Activated CD4-positive, CD25-positive, alpha-beta regulatory T cell treated with anti-CD3 and anti-CD28 coated beads, Interleukin-2, amount 50 U/mL, for 72 hours (primary cell): ENCODE data around the gene GAS2L1.
"Not testable (repeated sequence)": the region's sequence is repeated elsewhere in the genome, so short reads cannot be mapped to it uniquely, and the experiment has no call there.

Source experiments
- DNase-seq: peaks from one replicate; pipeline ENCODE4 v3.0.0; 2021

The GAS2L1 gene

DNA sequence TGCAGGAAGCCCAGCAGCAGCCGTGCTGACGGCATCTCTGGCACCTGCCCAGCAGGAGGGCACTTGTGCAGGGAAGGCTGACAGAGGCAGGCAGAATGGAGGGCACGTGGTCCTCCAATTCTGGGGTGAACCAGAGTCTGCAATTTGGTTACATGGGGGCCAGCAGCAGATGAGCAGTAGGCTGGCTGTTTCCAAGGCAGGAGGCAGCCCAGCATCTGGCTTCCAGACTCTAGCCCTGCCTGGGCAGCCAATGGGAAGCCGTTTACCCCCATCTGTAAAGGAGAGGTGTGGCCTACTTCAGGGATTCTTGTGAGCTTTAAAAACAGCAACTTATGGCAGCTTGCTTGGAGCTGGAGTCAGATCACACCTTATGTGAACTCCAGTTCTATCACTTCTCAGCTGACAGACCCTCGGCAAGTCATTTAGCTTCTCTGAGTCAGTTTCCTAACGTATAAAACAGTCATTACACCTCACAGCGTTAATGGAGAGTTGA, 36.9 kb downstream of the GAS2L1 start:
- no peak for DNase-seq

DNA sequence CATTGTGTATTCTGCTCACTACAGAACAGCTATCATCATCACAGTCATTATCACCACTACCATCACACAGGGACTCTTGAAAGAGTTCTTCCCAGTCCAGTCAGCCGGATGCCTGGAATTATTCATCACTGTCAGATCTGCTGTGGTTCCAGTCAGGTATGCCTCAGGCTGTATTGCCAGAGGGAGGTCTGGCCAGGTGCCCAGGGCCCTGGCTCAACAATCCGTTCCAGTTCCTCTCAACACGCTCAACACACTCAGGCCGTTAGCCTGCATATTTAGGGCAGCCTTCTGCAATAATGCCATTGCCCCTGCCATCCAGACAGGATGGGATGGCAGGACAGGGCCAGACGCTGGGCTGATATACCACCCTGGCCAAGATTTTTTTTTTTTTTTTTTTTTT, 37.7 kb downstream of the GAS2L1 start:
- no peak for DNase-seq

DNA sequence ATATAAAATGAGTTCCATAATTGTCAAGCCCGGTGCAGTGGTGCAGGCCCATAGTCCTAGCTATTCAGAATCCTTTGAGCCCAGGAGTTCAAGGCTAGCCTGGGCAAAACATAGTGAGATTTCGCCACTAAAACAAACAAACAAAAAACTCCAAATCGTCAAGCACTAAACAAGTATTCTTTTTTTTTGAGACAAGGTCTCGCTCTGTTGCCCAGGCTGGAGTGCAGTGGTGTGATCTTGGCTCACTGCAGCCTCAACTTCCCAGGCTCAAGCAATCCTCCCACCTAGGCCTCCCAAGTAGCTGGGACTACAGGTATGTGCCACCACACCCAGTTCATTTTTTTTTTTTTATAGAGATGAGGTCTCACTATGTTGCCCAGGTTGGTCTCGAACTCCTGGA, 38.4 kb downstream of the GAS2L1 start:
- not testable (repeated sequence) for DNase-seq

DNA sequence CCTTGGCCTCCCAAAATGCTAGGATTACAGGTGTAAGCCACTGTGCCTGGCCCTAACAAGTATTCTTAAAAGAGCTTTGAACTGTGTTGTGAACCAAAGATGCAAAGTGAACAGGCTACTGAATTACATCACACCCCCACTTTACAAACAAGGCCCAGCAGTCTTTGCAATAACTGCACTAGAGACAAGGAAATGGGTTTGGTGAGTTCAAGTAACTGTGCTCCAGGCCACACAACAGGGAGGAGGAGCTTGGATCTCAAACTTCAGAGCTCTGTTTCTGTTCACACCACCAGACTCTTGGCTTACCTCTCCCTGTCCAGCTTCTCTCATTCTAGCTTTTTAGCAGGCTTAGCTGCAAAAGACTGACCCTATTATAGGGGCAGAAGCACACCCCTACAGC, 39.5 kb downstream of the GAS2L1 start:
- no peak for DNase-seq

DNA sequence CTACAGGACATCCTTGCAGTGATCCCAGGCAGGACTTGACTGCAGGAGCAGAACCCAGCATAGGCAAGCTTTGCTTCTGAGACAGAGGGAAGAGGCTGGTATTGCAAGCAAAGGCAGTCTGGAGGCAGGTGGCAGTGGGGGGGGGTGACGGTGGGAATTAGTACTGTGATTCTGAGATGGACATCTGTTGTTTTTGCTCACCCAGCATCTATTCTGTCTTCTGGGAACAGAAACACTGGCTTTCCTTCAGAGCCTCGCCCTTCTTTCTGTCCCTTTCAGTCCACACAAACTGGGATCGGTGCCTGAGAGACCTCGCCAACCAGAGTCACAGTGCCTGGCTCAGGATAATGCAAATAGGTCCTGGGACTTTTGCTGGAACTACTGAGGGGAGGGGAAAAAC, 40.2 kb downstream of the GAS2L1 start:
- no peak for DNase-seq

DNA sequence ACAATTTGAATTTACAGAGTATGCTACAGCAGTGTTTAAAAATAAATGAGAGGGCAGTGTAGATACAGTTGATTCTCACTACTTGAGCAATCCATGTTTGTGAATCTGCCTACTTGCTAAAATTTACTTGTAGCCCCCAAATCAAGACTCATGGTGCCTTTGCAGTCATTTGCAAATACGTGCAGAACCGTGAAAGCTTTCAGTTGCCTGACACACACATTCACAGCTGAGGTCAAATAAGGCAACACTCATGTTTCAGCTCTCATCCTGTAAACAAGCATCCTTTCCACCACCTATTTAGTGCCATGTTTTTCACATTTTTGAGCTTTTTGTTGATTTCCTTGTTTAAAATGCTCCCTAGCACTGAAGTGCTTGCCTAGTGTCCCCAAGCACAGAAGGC, 41.6 kb downstream of the GAS2L1 start:
- DNase-seq, result no peak

DNA sequence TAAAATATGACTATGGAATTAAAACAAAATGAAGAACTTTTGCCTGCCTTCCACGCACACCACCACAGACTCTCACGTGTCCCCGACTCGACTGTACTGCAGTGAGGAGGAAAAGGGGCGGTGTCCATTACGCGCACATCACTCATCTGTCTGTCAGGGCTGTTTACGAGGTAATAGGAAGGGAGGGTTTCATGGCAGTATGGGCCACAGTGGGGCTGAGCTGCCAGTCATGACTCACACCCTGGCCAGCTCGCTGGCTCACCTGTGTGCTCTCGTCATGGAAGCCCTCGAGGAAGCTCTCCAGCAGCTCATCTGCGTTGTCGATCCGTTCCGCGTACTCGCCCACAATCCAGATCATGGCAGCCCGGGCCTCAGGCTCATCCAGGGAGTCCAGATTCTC, 42.5 kb downstream of the GAS2L1 start:
- DNase-seq, result no peak

DNA sequence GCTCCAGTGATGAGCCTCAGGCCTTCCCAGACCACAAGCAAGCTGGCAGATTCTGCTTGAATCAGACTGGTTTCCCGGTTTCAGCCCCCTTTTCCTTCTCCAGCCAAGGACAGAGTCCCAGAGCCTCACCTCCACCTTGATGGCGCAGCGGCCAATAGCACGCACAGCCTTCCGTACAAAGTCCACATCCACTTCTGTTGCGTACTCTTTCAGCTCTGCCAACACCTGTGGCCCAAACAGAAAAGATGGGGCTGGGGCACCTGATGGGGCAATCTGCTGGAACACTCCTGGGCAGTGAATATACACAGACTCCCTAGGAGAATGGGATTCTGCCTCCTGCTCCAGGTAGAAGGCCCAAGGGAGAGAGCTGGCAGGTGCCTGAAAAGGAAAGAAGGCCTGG, 44.6 kb downstream of the GAS2L1 start:
- no peak for DNase-seq

DNA sequence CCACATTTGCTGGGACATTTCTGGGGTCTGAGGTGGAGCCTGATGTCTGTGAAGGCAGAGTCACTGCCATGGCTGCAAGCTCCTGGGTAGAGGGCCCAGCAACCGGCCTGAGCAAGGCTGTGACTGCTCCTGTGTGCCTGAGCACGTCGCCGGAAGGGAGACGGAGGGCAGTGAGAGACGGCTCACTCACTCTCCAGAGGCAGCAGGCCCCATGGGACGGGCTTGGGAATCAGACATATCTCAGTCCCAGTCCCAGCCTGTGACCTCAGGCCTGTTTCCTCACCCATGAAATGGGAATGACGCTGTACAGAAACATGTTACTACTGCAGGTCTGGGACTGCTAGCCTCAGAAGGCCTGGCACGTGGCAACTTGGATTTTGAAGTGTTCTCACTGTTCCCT, 45.4 kb downstream of the GAS2L1 start:
- no peak for DNase-seq

DNA sequence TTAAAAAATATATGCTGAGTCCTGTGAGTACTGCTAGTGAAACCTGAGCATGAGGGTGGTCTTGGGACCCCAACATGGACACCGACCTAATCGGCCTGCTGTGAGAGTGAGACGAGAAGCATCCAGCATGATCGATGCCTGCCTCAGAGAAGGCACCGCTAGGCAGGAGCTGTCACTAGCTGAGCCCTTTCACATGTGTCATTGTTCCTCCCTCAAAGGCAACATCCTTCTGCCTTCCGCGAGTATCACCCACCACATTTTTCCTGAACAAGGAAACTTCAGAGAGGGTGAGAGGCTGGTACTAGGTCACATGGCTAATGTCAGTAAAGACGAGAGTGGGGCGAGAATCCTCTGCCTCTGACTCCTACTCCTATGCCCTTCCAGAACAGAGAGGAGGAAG, 46.3 kb downstream of the GAS2L1 start:
- no peak for DNase-seq

DNA sequence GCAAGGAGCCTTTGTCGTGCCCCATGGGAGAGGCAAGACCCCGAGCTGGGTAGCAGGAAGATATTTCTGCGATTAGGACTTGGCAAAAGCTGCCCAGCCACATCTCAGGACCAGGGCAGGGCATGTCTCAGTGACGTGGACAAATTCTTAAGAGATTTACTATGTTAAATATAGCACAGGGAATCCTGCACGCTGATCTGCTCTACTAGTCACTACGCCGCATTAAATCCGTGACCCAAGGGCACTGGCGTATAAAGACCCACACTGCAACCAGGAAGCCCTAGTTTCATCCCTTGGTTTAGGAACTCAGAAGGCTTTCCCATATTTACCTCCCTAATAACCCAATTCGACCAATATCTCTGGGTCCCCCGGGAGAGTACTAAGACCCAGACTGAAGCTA, 46.8 kb downstream of the GAS2L1 start:
- no peak for DNase-seq

DNA sequence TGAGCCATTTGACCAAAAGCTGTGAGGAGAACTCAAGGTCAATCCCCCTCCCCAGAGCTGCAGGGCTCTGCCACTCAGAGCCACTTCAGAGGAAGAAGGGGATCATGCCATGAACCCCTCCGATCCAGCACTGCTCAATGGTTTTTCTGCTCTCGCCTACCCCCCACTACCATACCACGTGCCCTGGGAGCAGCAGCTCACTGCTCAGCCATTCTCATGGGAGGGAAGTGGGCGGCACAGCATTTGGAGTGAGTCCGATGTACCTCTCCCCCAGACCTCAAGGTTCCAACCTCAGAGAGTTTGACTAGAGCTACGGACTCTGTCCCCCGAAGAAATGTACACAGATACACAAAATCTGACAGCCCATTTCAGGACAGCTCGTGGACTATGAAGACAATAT, 47.4 kb downstream of the GAS2L1 start:
- no peak for DNase-seq

DNA sequence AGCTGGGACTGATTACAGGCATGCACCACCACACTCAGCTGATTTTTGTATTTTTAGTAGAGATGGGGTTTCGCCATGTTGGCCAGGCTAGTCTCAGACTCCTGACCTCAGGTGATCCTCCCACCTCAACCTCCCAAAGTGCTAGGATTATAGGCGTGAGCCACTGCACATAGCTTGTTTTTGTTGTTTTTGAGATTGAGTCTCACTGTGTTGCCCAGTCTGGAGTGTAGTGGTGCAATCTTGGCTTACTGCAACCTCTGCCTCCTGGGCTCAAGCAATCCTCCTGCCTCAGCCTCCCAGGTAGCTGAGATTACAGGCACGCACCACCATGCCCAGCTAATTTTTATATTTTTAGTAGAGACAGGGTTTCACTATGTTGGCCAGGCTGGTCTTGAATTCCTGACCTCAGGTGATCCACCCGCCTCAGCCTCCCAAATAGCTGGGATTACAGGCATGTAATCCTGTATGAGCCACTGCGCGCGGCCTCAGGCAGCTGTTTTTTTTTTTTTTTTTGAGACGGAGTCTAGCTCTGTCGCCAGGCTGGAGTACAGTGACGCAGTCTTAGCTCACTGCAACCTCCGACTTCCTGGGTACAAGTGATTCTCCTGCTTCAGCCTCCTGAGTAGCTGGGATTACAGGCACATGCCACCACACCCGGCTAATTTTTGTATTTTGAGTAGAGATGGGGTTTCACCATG, 50.9 kb downstream of the GAS2L1 start:
- DNase-seq, result not testable (repeated sequence)

DNA sequence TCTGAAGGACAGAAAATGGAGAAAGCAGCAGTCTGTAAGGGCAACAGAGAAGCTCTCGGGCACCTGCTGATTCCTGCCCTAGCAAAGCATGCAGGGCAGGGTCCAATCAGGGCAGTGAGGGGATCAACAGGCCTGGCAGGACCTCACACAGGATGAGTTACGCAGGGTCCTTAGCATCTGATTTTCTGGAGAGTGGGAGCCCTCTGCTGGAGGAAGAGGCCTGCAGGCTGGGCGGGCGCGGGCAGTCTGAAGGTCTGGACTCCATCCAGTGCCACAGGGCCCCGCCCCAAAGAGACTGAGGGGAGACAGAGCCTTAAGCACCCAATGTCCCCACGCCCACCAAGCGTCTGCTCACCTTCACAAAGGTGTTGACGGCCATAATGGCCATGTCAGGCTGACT, 53.0 kb downstream of the GAS2L1 start:
- no peak for DNase-seq
